WTC11 (cell line): ENCODE measurements around the gene NFIX.

Experiments used
- CREB1 ChIP-seq: sonication (generic); formaldehyde crosslinking; IDR thresholded peaks from 2 replicates; pipeline ENCODE4 v1.8.0; 2023; ENCODE audit warnings: mild to moderate bottlenecking, missing genetic modification reagents
- ELF4 ChIP-seq: sonication (generic); formaldehyde crosslinking; IDR thresholded peaks from 2 replicates; pipeline ENCODE4 v1.8.1; 2022; ENCODE audit warnings: low read depth, mild to moderate bottlenecking, moderate library complexity, missing genetic modification reagents
- FOXK1 ChIP-seq: sonication (generic); formaldehyde crosslinking; IDR thresholded peaks from 2 replicates; pipeline ENCODE4 v1.8.0; 2022; ENCODE audit warnings: mild to moderate bottlenecking, moderate library complexity, missing genetic modification reagents
- JUN ChIP-seq: sonication (generic); formaldehyde crosslinking; IDR thresholded peaks from 2 replicates; pipeline ENCODE4 v1.8.0; 2023; ENCODE audit warnings: mild to moderate bottlenecking, missing genetic modification reagents
- MAX ChIP-seq: sonication (generic); formaldehyde crosslinking; IDR thresholded peaks from 2 replicates; pipeline ENCODE4 v1.8.0; 2022; ENCODE audit warnings: mild to moderate bottlenecking, missing genetic modification reagents
- ZNF219 ChIP-seq: sonication (generic); formaldehyde crosslinking; IDR thresholded peaks from 2 replicates; pipeline ENCODE4 v1.8.0; 2023; ENCODE audit warnings: missing genetic modification reagents, mild to moderate bottlenecking, borderline replicate concordance
- ZNF232 ChIP-seq: sonication (generic); formaldehyde crosslinking; IDR thresholded peaks from 2 replicates; pipeline ENCODE4 v1.8.0; 2022; ENCODE audit warnings: mild to moderate bottlenecking, missing genetic modification reagents
- ZNF423 ChIP-seq: fragments of 250-450 bp; sonication (Bioruptor Pico); IDR thresholded peaks from 2 replicates; pipeline ENCODE4 v2.1.2; 2022; ENCODE audit warnings: mild to moderate bottlenecking, moderate library complexity
- TF ChIP-seq, protein P1 (sequence below): fragments of 200-600 bp; IDR thresholded peaks from 2 replicates; pipeline ENCODE4 v1.8.0; 2022; ENCODE audit warnings: antibody characterized with exemption
- TF ChIP-seq, protein P2 (sequence below): sonication (generic); formaldehyde crosslinking; IDR thresholded peaks from 2 replicates; pipeline ENCODE4 v1.8.1; 2023; ENCODE audit warnings: mild to moderate bottlenecking, missing genetic modification reagents, moderate library complexity
- TF ChIP-seq, protein P3 (sequence below): sonication (generic); formaldehyde crosslinking; IDR thresholded peaks from 2 replicates; pipeline ENCODE4 v1.8.1; 2023; ENCODE audit warnings: mild to moderate bottlenecking, missing genetic modification reagents

- TF ChIP-seq, protein P1, sequence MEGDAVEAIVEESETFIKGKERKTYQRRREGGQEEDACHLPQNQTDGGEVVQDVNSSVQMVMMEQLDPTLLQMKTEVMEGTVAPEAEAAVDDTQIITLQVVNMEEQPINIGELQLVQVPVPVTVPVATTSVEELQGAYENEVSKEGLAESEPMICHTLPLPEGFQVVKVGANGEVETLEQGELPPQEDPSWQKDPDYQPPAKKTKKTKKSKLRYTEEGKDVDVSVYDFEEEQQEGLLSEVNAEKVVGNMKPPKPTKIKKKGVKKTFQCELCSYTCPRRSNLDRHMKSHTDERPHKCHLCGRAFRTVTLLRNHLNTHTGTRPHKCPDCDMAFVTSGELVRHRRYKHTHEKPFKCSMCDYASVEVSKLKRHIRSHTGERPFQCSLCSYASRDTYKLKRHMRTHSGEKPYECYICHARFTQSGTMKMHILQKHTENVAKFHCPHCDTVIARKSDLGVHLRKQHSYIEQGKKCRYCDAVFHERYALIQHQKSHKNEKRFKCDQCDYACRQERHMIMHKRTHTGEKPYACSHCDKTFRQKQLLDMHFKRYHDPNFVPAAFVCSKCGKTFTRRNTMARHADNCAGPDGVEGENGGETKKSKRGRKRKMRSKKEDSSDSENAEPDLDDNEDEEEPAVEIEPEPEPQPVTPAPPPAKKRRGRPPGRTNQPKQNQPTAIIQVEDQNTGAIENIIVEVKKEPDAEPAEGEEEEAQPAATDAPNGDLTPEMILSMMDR = no peak
- TF ChIP-seq MAX (CRISPR knock-in tag) (no peak), JUN (CRISPR knock-in tag) (no peak), ZNF219 (CRISPR knock-in tag) (no peak), ZNF423 (CRISPR knock-in tag) (no peak), ELF4 (CRISPR knock-in tag) (no peak), FOXK1 (CRISPR knock-in tag) (no peak), ZNF232 (CRISPR knock-in tag) (no peak), CREB1 (CRISPR knock-in tag) (no peak)
- TF ChIP-seq, protein P2, sequence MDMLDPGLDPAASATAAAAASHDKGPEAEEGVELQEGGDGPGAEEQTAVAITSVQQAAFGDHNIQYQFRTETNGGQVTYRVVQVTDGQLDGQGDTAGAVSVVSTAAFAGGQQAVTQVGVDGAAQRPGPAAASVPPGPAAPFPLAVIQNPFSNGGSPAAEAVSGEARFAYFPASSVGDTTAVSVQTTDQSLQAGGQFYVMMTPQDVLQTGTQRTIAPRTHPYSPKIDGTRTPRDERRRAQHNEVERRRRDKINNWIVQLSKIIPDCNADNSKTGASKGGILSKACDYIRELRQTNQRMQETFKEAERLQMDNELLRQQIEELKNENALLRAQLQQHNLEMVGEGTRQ (CRISPR knock-in tag) = no peak
- TF ChIP-seq, protein P3, sequence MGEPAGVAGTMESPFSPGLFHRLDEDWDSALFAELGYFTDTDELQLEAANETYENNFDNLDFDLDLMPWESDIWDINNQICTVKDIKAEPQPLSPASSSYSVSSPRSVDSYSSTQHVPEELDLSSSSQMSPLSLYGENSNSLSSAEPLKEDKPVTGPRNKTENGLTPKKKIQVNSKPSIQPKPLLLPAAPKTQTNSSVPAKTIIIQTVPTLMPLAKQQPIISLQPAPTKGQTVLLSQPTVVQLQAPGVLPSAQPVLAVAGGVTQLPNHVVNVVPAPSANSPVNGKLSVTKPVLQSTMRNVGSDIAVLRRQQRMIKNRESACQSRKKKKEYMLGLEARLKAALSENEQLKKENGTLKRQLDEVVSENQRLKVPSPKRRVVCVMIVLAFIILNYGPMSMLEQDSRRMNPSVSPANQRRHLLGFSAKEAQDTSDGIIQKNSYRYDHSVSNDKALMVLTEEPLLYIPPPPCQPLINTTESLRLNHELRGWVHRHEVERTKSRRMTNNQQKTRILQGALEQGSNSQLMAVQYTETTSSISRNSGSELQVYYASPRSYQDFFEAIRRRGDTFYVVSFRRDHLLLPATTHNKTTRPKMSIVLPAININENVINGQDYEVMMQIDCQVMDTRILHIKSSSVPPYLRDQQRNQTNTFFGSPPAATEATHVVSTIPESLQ = no peak
Observed at GRCh38 chr19:13090511-13091231, 95.4 kb downstream of the NFIX start.
